A673 (cell line): ENCODE results near the gene TSGA10.

Experiments used
- CTCF ChIP-seq: fragments of 300-800, 200-600 bp; sonication (generic); conservative IDR thresholded peaks from 2 replicates; pipeline ENCODE4 v1.5.1; 2017; ENCODE audit warnings: low read depth, mild to moderate bottlenecking, antibody characterized with exemption, low read length, moderate library complexity, mixed read lengths
- EZH2 ChIP-seq: fragments of 200-600 bp; sonication (generic); IDR thresholded peaks from 2 replicates; pipeline ENCODE4 v1.6.1; 2017; ENCODE audit warnings: borderline replicate concordance, low read depth, mild to moderate bottlenecking, mixed read lengths, antibody characterized with exemption, low read length; ENCODE audit not compliant: poor library complexity, severe bottlenecking

GRCh38 chr2:99169534-99169933 is 14.8 kb upstream of the TSGA10 start:
- TF ChIP-seq CTCF (no peak), EZH2 (no peak)
